PC-9 (cell line): Measurements from ENCODE around the gene MISP3. TPM values are rescaled to one million over a fixed set of nuclear protein-coding genes. Genes with fewer than 3 reads are reported as not detected.

Experiments used
- BruUV-seq: library from RNA; stranded (reverse); fragments of 400-500 nt; replicated peaks from 2 replicates; lab custom pipeline; 2021; lab: Mats Ljungman, UMichigan
- CTCF ChIA-PET: fragments of 300-600 bp; sonication (Branson Sonifier 250); formaldehyde crosslinking; loops from one replicate; lab custom pipeline; 2022; ENCODE audit warnings: antibody characterized with exemption; lab: Charles Lee
- POLR2A ChIA-PET: fragments of 300-600 bp; sonication (Branson Sonifier 250); formaldehyde crosslinking; loops from one replicate; lab custom pipeline; 2022; ENCODE audit warnings: antibody characterized with exemption; ENCODE audit not compliant: unreplicated experiment; lab: Charles Lee
- DNase-seq, 2 experiments: peaks; one replicate each; pipeline versions ENCODE4 v3.0.0 to v3.0.0-alpha.2; 2015 to 2022; ENCODE audit warnings: mixed read lengths in 1 of 2
- H2AFZ ChIP-seq: fragments of 200-600 bp; sonication (generic); 2 replicates; pipeline ENCODE4 v1.8.1; 2017; ENCODE audit warnings: antibody characterized with exemption
- H3F3A ChIP-seq: fragments of 200-600 bp; sonication (generic); 2 replicates; pipeline ENCODE4 v1.8.1; 2017; ENCODE audit warnings: antibody characterized with exemption, mild to moderate bottlenecking, low read depth; ENCODE audit not compliant: insufficient read depth
- H3K27ac ChIP-seq: fragments of 200-600 bp; sonication (generic); 2 replicates; pipeline ENCODE4 v1.6.1; 2016; ENCODE audit warnings: mixed run types
- H3K27me3 ChIP-seq: fragments of 200-600 bp; sonication (generic); 2 replicates; pipeline ENCODE4 v1.6.1; 2016; ENCODE audit warnings: low read depth, mixed run types; ENCODE audit not compliant: insufficient read depth
- H3K36me3 ChIP-seq: fragments of 200-600 bp; sonication (generic); 2 replicates; pipeline ENCODE4 v1.6.1; 2016; ENCODE audit warnings: low read depth, mixed run types
- H3K4me1 ChIP-seq: fragments of 200-600 bp; sonication (generic); replicated peaks from 2 replicates; pipeline ENCODE4 v1.6.1; 2016; ENCODE audit warnings: mixed run types; ENCODE audit not compliant: insufficient read depth
- H3K4me2 ChIP-seq: fragments of 200-600 bp; sonication (generic); 2 replicates; pipeline ENCODE4 v1.6.1; 2017; ENCODE audit warnings: mixed run types
- H3K4me3 ChIP-seq: fragments of 200-600 bp; sonication (generic); 2 replicates; pipeline ENCODE4 v1.6.1; 2016; ENCODE audit warnings: mixed run types
- H3K79me2 ChIP-seq: fragments of 200-600 bp; sonication (generic); 2 replicates; pipeline ENCODE4 v1.6.1; 2017; ENCODE audit warnings: low read depth, mixed run types
- H3K9me2 ChIP-seq: fragments of 200-600 bp; sonication (generic); 2 replicates; pipeline ENCODE4 v1.8.1; 2017; ENCODE audit warnings: mild to moderate bottlenecking; ENCODE audit not compliant: insufficient read depth
- H3K9me3 ChIP-seq: fragments of 200-600 bp; sonication (generic); 2 replicates; pipeline ENCODE4 v1.8.1; 2016; ENCODE audit warnings: low read depth; ENCODE audit not compliant: insufficient read depth
- H4K20me1 ChIP-seq: fragments of 200-600 bp; sonication (generic); 2 replicates; pipeline ENCODE4 v1.8.1; 2017; ENCODE audit not compliant: insufficient read depth
- CTCF ChIP-seq: fragments of 200-600 bp; sonication (generic); conservative IDR thresholded peaks from 2 replicates; pipeline ENCODE4 v1.6.1; 2017; ENCODE audit warnings: mixed run types, antibody characterized with exemption, mild to moderate bottlenecking, moderate library complexity
- EZH2 ChIP-seq: fragments of 200-600 bp; sonication (generic); IDR thresholded peaks from 2 replicates; pipeline ENCODE4 v1.8.0; 2017; ENCODE audit warnings: antibody characterized with exemption, low read depth
- intact Hi-C: fragments of 100-400 bp; cut with micrococcal nuclease; formaldehyde crosslinking; loops from one replicate; pipeline ENCODE4 v1.10.0; 2022; ENCODE audit not compliant: unreplicated experiment
- total RNA-seq: library from RNA; stranded (reverse); gene quantifications from 2 replicates; pipeline ENCODE4 v1.2.3, GENCODE V29; 2021

The MISP3 gene
- total RNA-seq, 1 experiment from 2014 or later, result 6.7 TPM

- Histone ChIP-seq H3K4me2 (no peak overlapping the region), H3K4me3 (no peak overlapping the region), H3F3A (peaks cover 25% of the 10 kb centered on the region; the same call in 1 of the 2 replicates), H3K27ac (no peak overlapping the region), H3K79me2 (no peaks in the 10 kb centered on the region), H3K9me3 (peaks cover 8% of the 10 kb centered on the region; the same call in 1 of the 2 replicates), H3K36me3 (peaks cover 4% of the 10 kb centered on the region; the same call in 1 of the 2 replicates), H2AFZ (no peak overlapping the region), H3K9me2 (no peaks in the 10 kb centered on the region), H4K20me1 (no peaks in the 10 kb centered on the region), H3K4me1 (peaks cover 8% of the 10 kb centered on the region), H3K27me3 (no peaks in the 10 kb centered on the region)
- TF ChIP-seq CTCF (no peak), EZH2 (no peak)
- intact Hi-C loops, result no loop called here
- no TSS peak for BruUV-seq
- CTCF ChIA-PET, result no interaction called here
- no peak for DNase-seq
- POLR2A ChIA-PET, result no interaction called here
Observed at GRCh38 chr19:14094854-14095253, 22.3 kb downstream of the MISP3 start.

- intact Hi-C loops, result no loop called here
- H3K79me2 ChIP-seq, result no peaks in the 10 kb centered on the region
- peaks cover 8% of the 10 kb centered on the region; the same call in 1 of the 2 replicates for H3K9me3 ChIP-seq
- ChIA-PET CTCF (no interaction called here), POLR2A (interaction anchor here (0.5 kb wide), 1 partner anchor 29 kb away, joined by 3 read pairs; no protein-coding TSS in a partner anchor)
- no peaks in the 10 kb centered on the region for H4K20me1 ChIP-seq
- peaks cover 4% of the 10 kb centered on the region; the same call in 1 of the 2 replicates for H3K36me3 ChIP-seq
- H3F3A ChIP-seq, result peaks cover 24% of the 10 kb centered on the region; the same call in 1 of the 2 replicates
- peaks cover 8% of the 10 kb centered on the region for H3K4me1 ChIP-seq
- no peak overlapping the region for H3K4me2 ChIP-seq
- H3K9me2 ChIP-seq, result no peaks in the 10 kb centered on the region
- BruUV-seq, result no TSS peak
- TF ChIP-seq CTCF (peak; percentile 33; the same call in 1 of the 2 replicates), EZH2 (no peak)
- DNase-seq, result no peak
- H3K27me3 ChIP-seq, result no peaks in the 10 kb centered on the region
- H2AFZ ChIP-seq, result no peak overlapping the region
- H3K4me3 ChIP-seq, result no peak overlapping the region
- no peak overlapping the region for H3K27ac ChIP-seq
Observed at GRCh38 chr19:14096272-14096992, 23.8 kb downstream of the MISP3 start.

- TF ChIP-seq CTCF, result peak; percentile 43
- TF ChIP-seq EZH2, result no peak
- Histone ChIP-seq H2AFZ (no peak overlapping the region), H4K20me1 (no peaks in the 10 kb centered on the region), H3K9me2 (no peaks in the 10 kb centered on the region), H3K4me1 (peaks cover 10% of the 10 kb centered on the region), H3K4me2 (no peak overlapping the region), H3K36me3 (peaks cover 4% of the 10 kb centered on the region; the same call in 1 of the 2 replicates), H3K27ac (no peak overlapping the region), H3K4me3 (no peak overlapping the region), H3K9me3 (peaks cover 8% of the 10 kb centered on the region; the same call in 1 of the 2 replicates), H3K27me3 (no peaks in the 10 kb centered on the region), H3K79me2 (no peaks in the 10 kb centered on the region), H3F3A (peaks cover 34% of the 10 kb centered on the region; the same call in 1 of the 2 replicates)
- POLR2A ChIA-PET, result no interaction called here
- CTCF ChIA-PET, result no interaction called here
- intact Hi-C loops, result no loop called here
- no peak for DNase-seq
- BruUV-seq, result no TSS peak
Observed at GRCh38 chr19:14097532-14098151, 25.1 kb downstream of the MISP3 start.
